ENCODE results near the gene FAM120C.

Gene FAM120C

DNA sequence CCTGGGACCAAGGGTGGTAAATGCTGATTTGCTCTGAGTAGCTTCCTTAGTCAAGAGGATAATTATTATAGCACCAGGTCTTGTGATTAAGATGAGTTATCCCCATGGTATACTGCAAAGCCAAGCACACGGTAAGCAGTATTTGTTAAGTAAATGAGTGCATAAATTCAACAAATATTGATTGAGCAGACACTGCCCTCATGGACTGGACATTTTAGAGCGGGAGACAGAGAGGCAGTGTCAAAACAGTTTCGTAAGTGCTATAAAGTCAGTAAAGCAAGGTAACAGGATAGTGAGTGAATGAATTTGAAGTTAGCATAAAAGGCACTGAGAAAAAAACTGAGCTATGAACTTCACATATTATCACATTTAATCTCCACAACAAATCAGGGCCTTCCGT lies 152.7 kb downstream of the FAM120C start:
- peak; percentile 76 for DNase-seq

GRCh38 chrX:54029529-54030143 lies 153.4 kb downstream of the FAM120C start:
- peak; percentile 71 for DNase-seq

DNA sequence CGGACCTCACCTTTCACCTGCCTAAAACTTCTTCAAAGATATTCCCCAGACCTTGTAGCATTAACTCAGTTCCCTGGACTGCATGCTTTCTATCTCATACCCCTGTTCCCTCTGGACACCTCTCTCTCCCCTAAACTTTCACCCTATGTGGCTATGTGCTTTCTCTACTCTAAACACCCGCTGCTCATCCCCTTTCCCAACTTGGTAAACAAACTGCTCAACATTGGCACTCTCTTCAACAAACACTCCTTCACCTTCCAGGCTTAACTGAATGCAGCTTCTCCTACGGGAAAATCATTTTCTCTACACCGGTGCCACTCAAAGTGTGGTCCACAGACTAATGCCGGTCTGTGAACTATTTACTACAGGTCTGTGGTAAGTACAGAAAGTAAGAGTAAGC lies 158.7 kb downstream of the FAM120C start:
- DNase-seq = no peak
